Upper lobe of left lung (tissue), 4 donors: ENCODE measurements around the gene GET4.

Experiments used
- CTCF ChIP-seq, 6 experiments: fragments of 450-650 bp in 4 of 6; fragments of 200-600 bp in 2 of 6; sonication (generic) in 2 of 6; IDR thresholded peaks; one replicate each; pipeline ENCODE4 v1.5.1; 2016 to 2019; ENCODE audit warnings: antibody characterized with exemption in 6 of 6
- EP300 ChIP-seq, 4 donors: sonication (generic); formaldehyde crosslinking; IDR thresholded peaks; one replicate each; pipeline ENCODE4 v1.5.1; 2017; ENCODE audit warnings: antibody characterized with exemption in 4 of 4, control low read depth in 2 of 4
- POLR2AphosphoS5 ChIP-seq, 2 donors: sonication (generic); formaldehyde crosslinking; IDR thresholded peaks; one replicate each; pipeline ENCODE4 v1.5.1; 2017; ENCODE audit warnings: antibody characterized with exemption in 2 of 2

- TF ChIP-seq POLR2AphosphoS5 (IDR thresholded peaks at IDR 0.05) (no peak), CTCF (IDR thresholded peaks at IDR 0.05) (no peak), EP300 (IDR thresholded peaks at IDR 0.05) (no peak)
Measured at GRCh38 chr7:868189-868486, 8.2 kb upstream of the GET4 start.
